ENCODE results near the gene PTPRS. TPM values are rescaled to one million over a fixed set of nuclear protein-coding genes. Genes with fewer than 3 reads are reported as not detected.

PTPRS gene
- total and polyA plus RNA-seq, 9 of the 15 experiments (the other 6 are each of a cell fraction or from before 2014, with no cell fraction given), result 1.1 to 49.4 (median 14.1) TPM

GRCh38 chr19:5345895-5346386 lies 5.3 kb upstream of the PTPRS start (continued):
- TF ChIP-seq PHF8 (IDR thresholded peaks at IDR 0.05; ENCODE audit: borderline replicate concordance, low read length) (no peak), GABPB2 (CRISPR knock-in tag; conservative IDR thresholded peaks at IDR 0.05) (no peak), HDAC1 (IDR thresholded peaks at IDR 0.05) (no peak), RFX7 (CRISPR knock-in tag; IDR thresholded peaks at IDR 0.05) (no peak), ZFX (CRISPR knock-in tag; IDR thresholded peaks at IDR 0.05) (no peak), MAX (CRISPR knock-in tag; IDR thresholded peaks at IDR 0.05) (peak; percentile 58), PHB2 (IDR thresholded peaks at IDR 0.05; ENCODE audit: low read depth) (no peak), ZC3H8 (IDR thresholded peaks at IDR 0.05) (no peak), MNT (conservative IDR thresholded peaks at IDR 0.05) (0 out of 4 replicates have a peak, but pooled peaks of 1 of the 2 experiments have one; percentile 21), KDM4B (IDR thresholded peaks at IDR 0.05; ENCODE audit: borderline replicate concordance in 2 of 2, low read depth in 1 of 2) (no peak), LCOR (CRISPR knock-in tag; IDR thresholded peaks at IDR 0.05) (no peak), RAD51 (IDR thresholded peaks at IDR 0.05; ENCODE audit: borderline replicate concordance, low read depth) (no peak), ZZZ3 (IDR thresholded peaks at IDR 0.05) (no peak), ZNF589 (CRISPR knock-in tag; IDR thresholded peaks at IDR 0.05; ENCODE audit: low read depth) (no peak), PHB (CRISPR knock-in tag; IDR thresholded peaks at IDR 0.05) (no peak), ARID2 (IDR thresholded peaks at IDR 0.05) (no peak), ARID3A (IDR thresholded peaks at IDR 0.05; ENCODE audit: borderline replicate concordance, low read depth, low read length) (no peak), E2F6 (IDR thresholded peaks at IDR 0.05; ENCODE audit: borderline replicate concordance in 1 of 2, extremely low read depth in 1 of 2, insufficient read depth in 1 of 2, insufficient read length in 1 of 2, low read depth in 1 of 2, low read length in 1 of 2, poor library complexity in 1 of 2, severe bottlenecking in 1 of 2) (peak in 1 of 2 experiments; percentile 23), MEF2D (tag; conservative IDR thresholded peaks at IDR 0.05; ENCODE audit: low read depth) (no peak), TRIM28 (IDR thresholded peaks at IDR 0.05) (no peak)

Data from K562 (cell line).